Astrocyte (in vitro differentiated cells and primary cell): ENCODE results near the gene PTPN14. TPM values are rescaled to one million over a fixed set of nuclear protein-coding genes. Genes with fewer than 3 reads are reported as not detected.

ENCODE experiments used
- DNase-seq: peaks from one replicate; pipeline ENCODE4 v3.0.0-alpha.2; 2010; ENCODE audit warnings: low read depth
- FAIRE-seq: peaks from 2 replicates; lab custom pipeline; 2011; peaks lifted over from hg19 to GRCh38; lab: Jason Lieb, UNC
- H2AFZ ChIP-seq: 2 replicates; pipeline ENCODE4 v1.6.0; 2012; ENCODE audit warnings: low read depth, low read length, inconsistent platforms
- H3K27ac ChIP-seq: 2 replicates; pipeline ENCODE4 v1.5.1; 2011; ENCODE audit warnings: low read depth, low read length, inconsistent platforms
- H3K27me3 ChIP-seq: 2 replicates; pipeline ENCODE4 v1.6.0; 2011; ENCODE audit warnings: low read length, inconsistent platforms; ENCODE audit not compliant: insufficient read depth
- H3K36me3 ChIP-seq: 2 replicates; pipeline ENCODE4 v1.5.1; 2011; ENCODE audit warnings: low read length, inconsistent platforms; ENCODE audit not compliant: insufficient read depth
- H3K4me1 ChIP-seq: 2 replicates; pipeline ENCODE4 v1.5.1; 2011; ENCODE audit warnings: low read length, inconsistent platforms; ENCODE audit not compliant: insufficient read depth
- H3K4me2 ChIP-seq: 2 replicates; pipeline ENCODE4 v1.6.0; 2012; ENCODE audit warnings: low read length, inconsistent platforms
- H3K4me3 ChIP-seq: 2 replicates; pipeline ENCODE4 v1.5.1; 2011; ENCODE audit warnings: low read depth, mild to moderate bottlenecking, low read length, inconsistent platforms; ENCODE audit not compliant: insufficient read depth
- H3K79me2 ChIP-seq: 2 replicates; pipeline ENCODE4 v1.6.0; 2012; ENCODE audit warnings: mild to moderate bottlenecking, low read length, inconsistent platforms; ENCODE audit not compliant: insufficient read depth
- H3K9ac ChIP-seq: 2 replicates; pipeline ENCODE4 v1.6.0; 2012; ENCODE audit warnings: mild to moderate bottlenecking, low read length, inconsistent platforms
- H3K9me3 ChIP-seq: 2 replicates; pipeline ENCODE4 v1.5.1; 2012; ENCODE audit warnings: low read depth, mild to moderate bottlenecking, low read length, inconsistent platforms; ENCODE audit not compliant: insufficient read depth
- H4K20me1 ChIP-seq: 2 replicates; pipeline ENCODE4 v1.6.0; 2012; ENCODE audit warnings: low read length, inconsistent platforms; ENCODE audit not compliant: insufficient read depth
- H3K27ac Mint-ChIP-seq: one replicate; pipeline ENCODE4 v1.8.0; 2021; ENCODE audit warnings: mild to moderate bottlenecking, mixed read lengths; ENCODE audit not compliant: unreplicated experiment
- H3K27me3 Mint-ChIP-seq: one replicate; pipeline ENCODE4 v1.8.0; 2021; ENCODE audit warnings: low read depth, mixed read lengths; ENCODE audit not compliant: unreplicated experiment
- H3K36me3 Mint-ChIP-seq: one replicate; pipeline ENCODE4 v1.8.0; 2021; ENCODE audit warnings: low read depth, mixed read lengths; ENCODE audit not compliant: unreplicated experiment
- H3K4me1 Mint-ChIP-seq: one replicate; pipeline ENCODE4 v1.8.0; 2021; ENCODE audit warnings: low read depth, mixed read lengths; ENCODE audit not compliant: unreplicated experiment
- H3K4me3 Mint-ChIP-seq: one replicate; pipeline ENCODE4 v1.8.0; 2021; ENCODE audit warnings: mild to moderate bottlenecking, moderate library complexity, mixed read lengths; ENCODE audit not compliant: unreplicated experiment
- H3K9me3 Mint-ChIP-seq: one replicate; pipeline ENCODE4 v1.8.0; 2021; ENCODE audit warnings: mild to moderate bottlenecking, mixed read lengths; ENCODE audit not compliant: unreplicated experiment
- EZH2 ChIP-seq: IDR thresholded peaks from 2 replicates; pipeline ENCODE4 v1.6.1; 2012; ENCODE audit warnings: mild to moderate bottlenecking, low read length, inconsistent platforms; ENCODE audit not compliant: insufficient read depth
- total RNA-seq: library from RNA; stranded (reverse); gene quantifications from 2 replicates; pipeline ENCODE4 v1.2.1, GENCODE V29; 2021
- TF ChIP-seq, protein P1 (sequence below): IDR thresholded peaks from 2 replicates; pipeline ENCODE4 v1.5.1; 2011; ENCODE audit warnings: low read depth, mild to moderate bottlenecking, inconsistent platforms, low read length, moderate library complexity; ENCODE audit not compliant: insufficient read depth

PTPN14 gene
- total RNA-seq, 1 donor from 2014 or later: 177 TPM

DNA sequence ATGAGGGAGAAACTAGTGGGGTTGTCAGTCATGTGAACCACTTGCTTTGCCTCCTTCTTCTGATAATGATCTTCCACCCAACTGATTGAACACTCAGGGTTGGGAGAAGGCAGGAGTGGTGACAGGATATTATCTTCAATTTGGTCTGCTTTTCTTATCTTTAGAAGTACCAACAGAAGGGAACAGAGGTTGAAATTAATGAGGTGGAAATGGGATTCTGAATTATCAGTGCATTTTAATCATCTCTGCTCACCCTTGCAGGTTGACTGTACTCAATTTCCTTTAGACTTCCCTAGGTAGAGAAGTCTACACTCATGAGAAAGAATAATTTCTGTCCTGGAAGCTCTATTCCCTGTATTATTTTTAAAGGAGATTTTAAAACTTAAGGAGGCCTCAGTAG is 19.9 kb upstream of the PTPN14 start:
- H3K27ac ChIP-seq: no peak overlapping the region
- peaks cover 5% of the 10 kb centered on the region for H3K9me3 ChIP-seq
- TF ChIP-seq EZH2: no peak
- TF ChIP-seq, protein P1, sequence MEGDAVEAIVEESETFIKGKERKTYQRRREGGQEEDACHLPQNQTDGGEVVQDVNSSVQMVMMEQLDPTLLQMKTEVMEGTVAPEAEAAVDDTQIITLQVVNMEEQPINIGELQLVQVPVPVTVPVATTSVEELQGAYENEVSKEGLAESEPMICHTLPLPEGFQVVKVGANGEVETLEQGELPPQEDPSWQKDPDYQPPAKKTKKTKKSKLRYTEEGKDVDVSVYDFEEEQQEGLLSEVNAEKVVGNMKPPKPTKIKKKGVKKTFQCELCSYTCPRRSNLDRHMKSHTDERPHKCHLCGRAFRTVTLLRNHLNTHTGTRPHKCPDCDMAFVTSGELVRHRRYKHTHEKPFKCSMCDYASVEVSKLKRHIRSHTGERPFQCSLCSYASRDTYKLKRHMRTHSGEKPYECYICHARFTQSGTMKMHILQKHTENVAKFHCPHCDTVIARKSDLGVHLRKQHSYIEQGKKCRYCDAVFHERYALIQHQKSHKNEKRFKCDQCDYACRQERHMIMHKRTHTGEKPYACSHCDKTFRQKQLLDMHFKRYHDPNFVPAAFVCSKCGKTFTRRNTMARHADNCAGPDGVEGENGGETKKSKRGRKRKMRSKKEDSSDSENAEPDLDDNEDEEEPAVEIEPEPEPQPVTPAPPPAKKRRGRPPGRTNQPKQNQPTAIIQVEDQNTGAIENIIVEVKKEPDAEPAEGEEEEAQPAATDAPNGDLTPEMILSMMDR: no peak
- H4K20me1 ChIP-seq: no peaks in the 10 kb centered on the region
- FAIRE-seq (no peak), DNase-seq (no peak)
- no peak overlapping the region for H3K4me2 ChIP-seq
- peaks cover 56% of the 10 kb centered on the region for H3K4me1 Mint-ChIP-seq
- H3K4me3 Mint-ChIP-seq: no peak overlapping the region
- no peak overlapping the region for H3K4me3 ChIP-seq
- H3K36me3 Mint-ChIP-seq: peaks cover 6% of the 10 kb centered on the region
- H2AFZ ChIP-seq: no peak overlapping the region
- H3K4me1 ChIP-seq: peaks cover 51% of the 10 kb centered on the region
- H3K27ac Mint-ChIP-seq: no peak overlapping the region
- H3K79me2 ChIP-seq: no peaks in the 10 kb centered on the region
- H3K36me3 ChIP-seq: no peaks in the 10 kb centered on the region
- no peak overlapping the region for H3K9ac ChIP-seq
- H3K27me3 ChIP-seq: no peaks in the 10 kb centered on the region
- H3K27me3 Mint-ChIP-seq: no peaks in the 10 kb centered on the region
- peaks cover 11% of the 10 kb centered on the region for H3K9me3 Mint-ChIP-seq

DNA sequence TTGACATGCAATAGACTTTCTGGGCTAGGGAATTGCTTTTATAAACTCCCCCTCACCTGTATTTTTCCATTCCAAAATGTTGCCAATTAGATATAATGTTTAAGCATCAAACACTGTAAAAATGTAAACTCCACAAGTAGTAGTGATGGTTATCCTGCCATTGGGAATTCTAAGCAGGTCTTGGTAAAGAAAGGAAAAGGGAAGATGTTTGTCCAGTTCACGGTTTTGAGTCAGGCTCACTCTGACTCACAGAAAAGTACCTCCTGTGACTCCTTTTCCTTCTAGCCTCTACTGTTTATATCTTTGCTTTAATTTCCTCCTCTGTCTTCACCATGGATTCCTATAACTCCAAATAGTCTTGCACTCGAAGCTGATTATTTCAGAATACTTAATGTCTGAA is 19.0 kb upstream of the PTPN14 start:
- peak overlapping the region; percentile 45 for H3K4me2 ChIP-seq
- DNase-seq: peak; percentile 76
- no peak for TF ChIP-seq EZH2
- TF ChIP-seq, protein P1: no peak
- Mint-ChIP-seq H3K4me3 (no peak overlapping the region), H3K4me1 (peaks cover 57% of the 10 kb centered on the region), H3K9me3 (peaks cover 5% of the 10 kb centered on the region), H3K27ac (peak overlapping the region; percentile 13), H3K36me3 (no peaks in the 10 kb centered on the region), H3K27me3 (no peaks in the 10 kb centered on the region)
- no peak overlapping the region for H2AFZ ChIP-seq
- peak overlapping the region; percentile 4 for H3K9ac ChIP-seq
- H3K27ac ChIP-seq: peak overlapping the region; percentile 69
- H3K27me3 ChIP-seq: no peaks in the 10 kb centered on the region
- H3K9me3 ChIP-seq: no peaks in the 10 kb centered on the region
- H3K4me3 ChIP-seq: no peak overlapping the region
- peak; percentile 74 for FAIRE-seq
- no peaks in the 10 kb centered on the region for H4K20me1 ChIP-seq
- peaks cover 55% of the 10 kb centered on the region for H3K4me1 ChIP-seq
- H3K36me3 ChIP-seq: no peaks in the 10 kb centered on the region
- H3K79me2 ChIP-seq: no peaks in the 10 kb centered on the region

DNA sequence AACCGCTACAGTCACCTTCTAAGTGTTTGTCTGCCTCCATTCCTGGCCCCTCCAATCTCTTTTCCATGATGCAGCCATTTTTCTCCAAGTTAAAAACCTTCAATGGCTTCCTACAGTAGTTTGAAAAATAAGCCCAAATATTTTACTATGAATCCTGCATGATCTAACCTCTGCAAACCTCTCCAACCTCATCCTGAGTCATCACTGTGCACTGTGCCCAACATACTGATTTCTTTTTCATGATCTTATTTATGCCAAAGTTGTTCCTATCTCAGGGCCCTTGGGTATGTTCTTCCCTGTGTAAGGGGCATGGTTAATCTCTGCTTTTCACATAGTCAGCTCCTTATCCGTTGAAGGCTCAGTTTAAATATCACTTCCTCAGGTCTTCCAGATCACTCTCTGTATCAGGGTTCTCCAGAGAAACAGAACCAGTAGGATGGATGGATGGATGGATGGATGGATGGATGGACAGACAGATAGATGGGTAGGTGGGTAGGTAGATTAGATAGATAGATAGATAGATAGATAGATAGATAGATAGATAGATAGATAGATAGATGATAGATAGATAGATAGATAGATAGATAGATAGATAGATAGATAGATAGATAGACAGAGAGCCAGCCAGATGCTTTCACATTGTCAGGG is 18.1 kb upstream of the PTPN14 start:
- no peak overlapping the region for H3K9ac ChIP-seq
- no peaks in the 10 kb centered on the region for H4K20me1 ChIP-seq
- Mint-ChIP-seq H3K27me3 (no peaks in the 10 kb centered on the region), H3K36me3 (no peaks in the 10 kb centered on the region), H3K4me3 (peak overlapping the region; percentile 58), H3K4me1 (peaks cover 59% of the 10 kb centered on the region), H3K27ac (peak overlapping the region; percentile 68), H3K9me3 (peaks cover 1% of the 10 kb centered on the region)
- H3K4me1 ChIP-seq: peaks cover 55% of the 10 kb centered on the region
- no peak for TF ChIP-seq EZH2
- TF ChIP-seq, protein P1: no peak
- H2AFZ ChIP-seq: peak overlapping the region; percentile 37
- no peaks in the 10 kb centered on the region for H3K79me2 ChIP-seq
- peak overlapping the region; percentile 49 for H3K4me2 ChIP-seq
- H3K27ac ChIP-seq: peak overlapping the region; percentile 69
- H3K9me3 ChIP-seq: no peaks in the 10 kb centered on the region
- H3K36me3 ChIP-seq: no peaks in the 10 kb centered on the region
- no peak overlapping the region for H3K4me3 ChIP-seq
- peak; percentile 74 for FAIRE-seq
- peak; percentile 67 for DNase-seq
- no peaks in the 10 kb centered on the region for H3K27me3 ChIP-seq
